WTC11 (cell line): ENCODE results near the gene PIK3CB.
"Not testable (repeated sequence)": the region's sequence is repeated elsewhere in the genome, so short reads cannot be mapped to it uniquely, and the experiment has no call there.

Experiments
- AFF4 ChIP-seq: sonication (generic); formaldehyde crosslinking; IDR thresholded peaks from 2 replicates; pipeline ENCODE4 v1.8.1; 2023; ENCODE audit warnings: mild to moderate bottlenecking, missing genetic modification reagents, borderline replicate concordance
- CTCF ChIP-seq: fragments of 200-600 bp; IDR thresholded peaks from 2 replicates; pipeline ENCODE4 v1.8.0; 2022; ENCODE audit warnings: antibody characterized with exemption
- ELF4 ChIP-seq: sonication (generic); formaldehyde crosslinking; IDR thresholded peaks from 2 replicates; pipeline ENCODE4 v1.8.1; 2022; ENCODE audit warnings: low read depth, mild to moderate bottlenecking, moderate library complexity, missing genetic modification reagents
- FOXP1 ChIP-seq: sonication (generic); formaldehyde crosslinking; IDR thresholded peaks from 2 replicates; pipeline ENCODE4 v1.8.0; 2022; ENCODE audit warnings: missing genetic modification reagents, mild to moderate bottlenecking, moderate library complexity, borderline replicate concordance
- IRF1 ChIP-seq: sonication (generic); formaldehyde crosslinking; IDR thresholded peaks from 2 replicates; pipeline ENCODE4 v1.8.0; 2023; ENCODE audit warnings: missing genetic modification reagents
- MAX ChIP-seq: sonication (generic); formaldehyde crosslinking; IDR thresholded peaks from 2 replicates; pipeline ENCODE4 v1.8.0; 2022; ENCODE audit warnings: mild to moderate bottlenecking, missing genetic modification reagents
- NFE2L1 ChIP-seq: sonication (generic); formaldehyde crosslinking; IDR thresholded peaks from 2 replicates; pipeline ENCODE4 v1.8.1; 2023; ENCODE audit warnings: missing genetic modification reagents
- NFYB ChIP-seq: sonication (generic); formaldehyde crosslinking; conservative IDR thresholded peaks from 2 replicates; pipeline ENCODE4 v1.8.0; 2022; ENCODE audit warnings: low read depth, missing genetic modification reagents
- NR3C1 ChIP-seq: sonication (generic); formaldehyde crosslinking; conservative IDR thresholded peaks from 2 replicates; pipeline ENCODE4 v1.8.1; 2023; ENCODE audit warnings: low read depth, mild to moderate bottlenecking, missing genetic modification reagents
- SMAD3 ChIP-seq: sonication (generic); formaldehyde crosslinking; IDR thresholded peaks from 2 replicates; pipeline ENCODE4 v1.8.0; 2022; ENCODE audit warnings: missing genetic modification reagents, mild to moderate bottlenecking, borderline replicate concordance
- STAT6 ChIP-seq: sonication (generic); formaldehyde crosslinking; conservative IDR thresholded peaks from 2 replicates; pipeline ENCODE4 v1.8.1; 2023; ENCODE audit warnings: mild to moderate bottlenecking, low read depth, missing genetic modification reagents, moderate library complexity
- USF2 ChIP-seq: sonication (generic); formaldehyde crosslinking; IDR thresholded peaks from 2 replicates; pipeline ENCODE4 v1.8.1; 2023; ENCODE audit warnings: mild to moderate bottlenecking, missing genetic modification reagents, moderate library complexity
- ZNF121 ChIP-seq: sonication (generic); formaldehyde crosslinking; IDR thresholded peaks from 2 replicates; pipeline ENCODE4 v1.8.0; 2023; ENCODE audit warnings: missing genetic modification reagents

GRCh38 chr3:138832473-138833057, 2.2 kb downstream of the PIK3CB start:
- TF ChIP-seq NFE2L1; ELF4 (CRISPR knock-in tag); SMAD3 (CRISPR knock-in tag); NFYB (CRISPR knock-in tag); CTCF; IRF1; MAX (CRISPR knock-in tag); FOXP1 (CRISPR knock-in tag); ZNF121; NR3C1 (CRISPR knock-in tag); AFF4 (CRISPR knock-in tag); STAT6 (CRISPR knock-in tag); USF2: not testable (repeated sequence)
